ENCODE measurements around the gene CRIM1.

Gene CRIM1

DNA sequence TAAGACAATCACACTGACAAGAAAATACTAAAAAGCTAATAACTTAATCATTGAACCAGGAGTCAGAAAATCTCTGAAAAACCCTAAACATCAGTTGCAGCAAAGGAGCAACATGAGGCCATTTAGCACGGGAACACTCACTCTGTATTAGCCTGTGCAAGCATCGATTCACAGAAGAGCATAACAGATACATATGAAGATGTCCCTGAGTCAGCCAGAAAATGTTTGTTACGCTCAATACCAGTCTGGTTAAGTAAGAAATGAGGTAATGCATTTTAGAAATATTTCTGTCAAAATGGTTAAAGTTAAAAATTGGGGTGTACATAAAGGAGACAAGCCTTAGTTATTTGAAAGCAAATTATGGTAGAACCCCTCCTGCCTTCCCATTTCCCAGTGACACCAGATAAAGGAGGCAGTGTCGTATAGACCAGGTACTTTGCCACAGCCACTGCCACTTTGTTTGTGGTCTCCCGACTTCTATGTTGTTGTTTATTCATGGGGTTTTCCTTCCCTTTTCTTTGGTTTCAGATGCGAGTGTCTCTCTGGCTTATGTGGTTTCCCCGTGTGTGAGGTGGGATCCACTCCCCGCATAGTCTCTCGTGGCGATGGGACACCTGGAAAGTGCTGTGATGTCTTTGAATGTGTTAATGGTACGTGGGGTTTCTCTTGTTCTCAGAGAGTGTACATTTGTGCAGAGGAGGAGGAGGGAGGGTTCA, 108.6 kb downstream of the CRIM1 start:
- Mint-ChIP-seq H3K27ac (no peak overlapping the region), H3K36me3 (no peaks in the 10 kb centered on the region), H3K9me3 (no peaks in the 10 kb centered on the region), H3K27me3 (no peaks in the 10 kb centered on the region), H3K4me1 (no peaks in the 10 kb centered on the region), H3K4me3 (no peak overlapping the region)
- DNase-seq: no peak
- CTCF ChIA-PET: no interaction called here

GRCh38 chr2:36466135-36466534, 110.6 kb downstream of the CRIM1 start:
- Mint-ChIP-seq H3K4me1 (no peaks in the 10 kb centered on the region), H3K4me3 (no peak overlapping the region), H3K9me3 (no peaks in the 10 kb centered on the region), H3K27me3 (no peaks in the 10 kb centered on the region), H3K36me3 (no peaks in the 10 kb centered on the region), H3K27ac (no peak overlapping the region)
- no peak for DNase-seq
- CTCF ChIA-PET: no interaction called here

DNA sequence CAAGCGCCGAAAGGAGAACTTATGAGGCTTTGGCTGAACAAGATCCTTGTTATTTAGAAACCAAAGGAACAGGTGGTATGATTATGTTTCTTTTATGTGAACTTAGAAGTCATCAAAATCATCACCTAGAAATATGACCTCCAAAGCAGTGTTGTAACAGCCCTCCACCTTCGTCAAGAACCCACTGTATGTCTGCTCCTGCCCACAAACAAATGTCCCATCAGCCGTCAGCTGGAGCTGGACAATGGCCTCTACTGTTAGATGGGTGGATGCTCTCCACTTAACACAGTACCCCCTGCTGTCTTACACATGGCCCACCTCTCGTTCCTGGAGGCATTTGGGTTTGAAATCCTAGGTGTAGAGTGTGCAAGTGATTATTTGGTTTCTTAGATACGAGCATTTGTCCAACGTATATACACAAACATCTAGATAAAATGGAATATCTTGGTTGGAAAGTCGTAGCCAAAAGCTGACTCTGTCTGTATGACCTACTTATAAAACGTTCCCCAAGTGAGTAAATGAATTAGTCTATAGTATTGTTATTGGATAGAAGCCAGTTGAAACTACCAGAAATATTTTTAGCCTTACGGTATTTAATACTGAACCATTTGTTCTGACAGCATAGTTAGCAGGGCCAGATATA, 113.0 kb downstream of the CRIM1 start:
- no peak for DNase-seq
- Mint-ChIP-seq H3K4me3 (no peak overlapping the region), H3K27me3 (no peaks in the 10 kb centered on the region), H3K4me1 (no peaks in the 10 kb centered on the region), H3K36me3 (no peaks in the 10 kb centered on the region), H3K27ac (no peak overlapping the region), H3K9me3 (no peaks in the 10 kb centered on the region)
- CTCF ChIA-PET: no interaction called here

GRCh38 chr2:36469106-36469477, 113.5 kb downstream of the CRIM1 start:
- no peak overlapping the region for H3K27ac Mint-ChIP-seq
- CTCF ChIA-PET: no interaction called here
- no peaks in the 10 kb centered on the region for H3K4me1 Mint-ChIP-seq
- no peak for DNase-seq
- H3K9me3 Mint-ChIP-seq: peaks cover 3% of the 10 kb centered on the region
- H3K4me3 Mint-ChIP-seq: no peak overlapping the region
- no peaks in the 10 kb centered on the region for H3K27me3 Mint-ChIP-seq
- no peaks in the 10 kb centered on the region for H3K36me3 Mint-ChIP-seq

DNA sequence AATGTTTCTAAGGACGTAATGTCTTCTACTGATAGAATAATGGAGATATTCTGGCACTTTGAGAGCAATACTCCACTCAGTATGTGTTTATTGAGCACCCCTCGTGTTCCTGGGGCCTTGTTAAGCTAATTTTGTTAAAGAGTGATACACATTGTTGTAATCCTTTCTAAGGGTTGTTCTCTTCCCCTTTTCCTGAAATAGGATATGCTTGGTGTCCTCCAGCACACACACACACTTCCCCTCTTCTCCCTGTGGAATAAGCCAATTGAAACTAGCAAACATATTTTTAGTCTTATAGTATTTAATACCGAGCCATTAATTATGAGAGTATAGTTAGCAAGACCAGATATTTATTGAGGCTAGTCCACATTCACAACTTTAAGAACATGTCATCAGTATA, 114.1 kb downstream of the CRIM1 start:
- Mint-ChIP-seq H3K27me3 (no peaks in the 10 kb centered on the region), H3K36me3 (no peaks in the 10 kb centered on the region), H3K4me3 (no peak overlapping the region), H3K27ac (no peak overlapping the region), H3K4me1 (no peaks in the 10 kb centered on the region), H3K9me3 (peaks cover 5% of the 10 kb centered on the region)
- no peak for DNase-seq
- CTCF ChIA-PET: no interaction called here

- no peaks in the 10 kb centered on the region for H3K36me3 Mint-ChIP-seq
- no peaks in the 10 kb centered on the region for H3K27me3 Mint-ChIP-seq
- no peak overlapping the region for H3K27ac Mint-ChIP-seq
- H3K4me1 Mint-ChIP-seq: no peaks in the 10 kb centered on the region
- CTCF ChIA-PET: no interaction called here
- H3K9me3 Mint-ChIP-seq: peaks cover 28% of the 10 kb centered on the region
- no peak overlapping the region for H3K4me3 Mint-ChIP-seq
- DNase-seq: no peak
Observed at GRCh38 chr2:36473230-36473629, 117.7 kb downstream of the CRIM1 start.

GRCh38 chr2:36476411-36476810, 120.8 kb downstream of the CRIM1 start:
- no peaks in the 10 kb centered on the region for H3K36me3 Mint-ChIP-seq
- H3K4me3 Mint-ChIP-seq: no peak overlapping the region
- no peak for DNase-seq
- no peaks in the 10 kb centered on the region for H3K27me3 Mint-ChIP-seq
- no peaks in the 10 kb centered on the region for H3K4me1 Mint-ChIP-seq
- H3K27ac Mint-ChIP-seq: no peak overlapping the region
- peaks cover 28% of the 10 kb centered on the region for H3K9me3 Mint-ChIP-seq
- CTCF ChIA-PET: no interaction called here

DNA sequence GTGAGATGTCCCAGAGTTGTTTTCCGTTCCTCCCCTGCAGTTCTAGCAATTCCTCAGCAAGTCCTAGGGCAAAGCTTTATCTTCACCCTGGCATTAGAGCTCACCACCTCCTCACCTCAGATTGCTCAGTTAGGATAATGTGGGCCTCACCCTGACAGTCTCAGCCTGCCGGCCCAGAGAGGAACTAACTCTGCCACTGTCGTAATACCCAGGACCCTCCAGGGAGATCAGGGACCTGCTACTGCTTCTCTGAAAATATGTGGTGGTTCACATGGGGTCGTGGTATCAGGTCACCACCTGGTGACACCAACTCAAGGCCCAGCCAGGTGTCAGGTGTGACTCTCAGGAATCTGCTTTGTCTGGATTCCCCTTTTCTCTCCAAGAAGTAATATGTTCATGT, 121.7 kb downstream of the CRIM1 start:
- Mint-ChIP-seq H3K4me3 (no peak overlapping the region), H3K27ac (no peak overlapping the region), H3K36me3 (no peaks in the 10 kb centered on the region), H3K4me1 (no peaks in the 10 kb centered on the region), H3K27me3 (peaks cover 4% of the 10 kb centered on the region), H3K9me3 (peaks cover 28% of the 10 kb centered on the region)
- no peak for DNase-seq
- CTCF ChIA-PET: no interaction called here

DNA sequence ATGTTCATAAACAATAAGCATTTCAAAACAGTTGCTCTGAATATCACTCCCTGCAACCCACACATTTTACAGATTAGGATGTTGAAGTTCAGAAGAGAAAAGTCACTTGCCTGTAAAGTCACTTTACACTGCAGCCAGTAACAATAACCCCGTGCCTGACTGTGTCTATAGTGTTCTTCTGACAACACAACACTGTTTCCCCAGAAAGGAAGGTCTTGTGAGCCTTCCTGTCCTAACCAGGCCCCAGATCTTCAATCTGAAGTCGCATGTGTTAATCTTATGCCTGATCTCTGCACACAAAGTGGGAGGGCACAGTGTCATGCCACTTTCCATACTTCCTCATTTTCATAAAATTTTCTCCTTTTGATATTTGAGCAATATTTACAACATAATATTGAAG, 122.2 kb downstream of the CRIM1 start:
- CTCF ChIA-PET: no interaction called here
- no peak overlapping the region for H3K27ac Mint-ChIP-seq
- peaks cover 28% of the 10 kb centered on the region for H3K9me3 Mint-ChIP-seq
- no peak for DNase-seq
- no peaks in the 10 kb centered on the region for H3K36me3 Mint-ChIP-seq
- no peaks in the 10 kb centered on the region for H3K4me1 Mint-ChIP-seq
- no peak overlapping the region for H3K4me3 Mint-ChIP-seq
- H3K27me3 Mint-ChIP-seq: peaks cover 4% of the 10 kb centered on the region

- Mint-ChIP-seq H3K27me3 (peaks cover 4% of the 10 kb centered on the region), H3K27ac (no peak overlapping the region), H3K4me3 (no peak overlapping the region), H3K9me3 (peaks cover 28% of the 10 kb centered on the region), H3K4me1 (no peaks in the 10 kb centered on the region), H3K36me3 (no peaks in the 10 kb centered on the region)
- CTCF ChIA-PET: no interaction called here
- no peak for DNase-seq
Observed at GRCh38 chr2:36478332-36478738, 122.8 kb downstream of the CRIM1 start.

DNA sequence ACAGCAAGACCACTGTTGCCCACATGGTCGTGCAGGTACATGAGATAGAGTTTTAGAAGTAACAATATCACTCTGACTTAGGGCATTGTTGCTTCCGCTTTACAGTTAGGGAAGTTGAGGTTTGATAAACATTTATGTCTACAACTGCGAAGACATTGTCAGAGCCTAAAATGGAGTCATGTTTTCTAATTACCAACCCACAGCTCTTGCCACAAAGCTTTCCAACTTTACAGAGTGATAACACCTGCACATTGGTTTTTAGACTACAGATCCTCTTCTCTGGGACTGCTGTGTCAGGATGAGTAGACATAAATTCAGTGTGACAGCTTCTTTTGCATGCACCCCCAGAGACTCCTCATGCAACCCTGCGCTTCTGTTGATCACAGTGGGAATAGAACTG, 123.4 kb downstream of the CRIM1 start:
- DNase-seq: no peak
- peaks cover 4% of the 10 kb centered on the region for H3K27me3 Mint-ChIP-seq
- CTCF ChIA-PET: no interaction called here
- H3K36me3 Mint-ChIP-seq: no peaks in the 10 kb centered on the region
- no peak overlapping the region for H3K4me3 Mint-ChIP-seq
- H3K4me1 Mint-ChIP-seq: no peaks in the 10 kb centered on the region
- H3K9me3 Mint-ChIP-seq: peaks cover 26% of the 10 kb centered on the region
- no peak overlapping the region for H3K27ac Mint-ChIP-seq

GRCh38 chr2:36479406-36479805, 123.8 kb downstream of the CRIM1 start:
- DNase-seq: no peak
- Mint-ChIP-seq H3K27ac (no peak overlapping the region), H3K36me3 (no peaks in the 10 kb centered on the region), H3K27me3 (peaks cover 4% of the 10 kb centered on the region), H3K4me1 (no peaks in the 10 kb centered on the region), H3K4me3 (no peak overlapping the region), H3K9me3 (peaks cover 23% of the 10 kb centered on the region)
- CTCF ChIA-PET: no interaction called here

DNA sequence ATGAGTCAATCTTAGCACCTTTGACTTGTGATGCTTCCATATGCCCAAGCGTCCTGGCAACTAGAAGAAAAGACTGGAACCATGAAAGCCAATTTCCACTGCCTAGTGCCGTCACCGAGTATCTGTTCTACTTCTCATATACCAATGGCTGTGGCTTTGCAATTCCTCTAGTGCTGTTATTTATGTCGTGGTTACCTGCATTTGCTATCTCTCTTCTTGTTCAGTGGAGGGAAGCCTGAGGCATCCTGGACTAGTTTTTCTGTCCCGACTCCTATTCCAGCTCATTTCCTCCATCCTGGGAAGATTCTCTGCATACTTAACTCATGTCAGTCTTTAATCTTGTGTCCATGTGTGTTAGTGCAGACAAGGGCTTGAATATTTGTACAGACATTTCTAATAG, 124.5 kb downstream of the CRIM1 start:
- peaks cover 20% of the 10 kb centered on the region for H3K9me3 Mint-ChIP-seq
- no peaks in the 10 kb centered on the region for H3K4me1 Mint-ChIP-seq
- H3K27ac Mint-ChIP-seq: no peak overlapping the region
- peaks cover 4% of the 10 kb centered on the region for H3K27me3 Mint-ChIP-seq
- CTCF ChIA-PET: no interaction called here
- DNase-seq: no peak
- H3K36me3 Mint-ChIP-seq: no peaks in the 10 kb centered on the region
- H3K4me3 Mint-ChIP-seq: no peak overlapping the region

- Mint-ChIP-seq H3K27me3 (peaks cover 4% of the 10 kb centered on the region), H3K36me3 (no peaks in the 10 kb centered on the region), H3K9me3 (peaks cover 14% of the 10 kb centered on the region), H3K4me1 (no peaks in the 10 kb centered on the region), H3K27ac (no peak overlapping the region), H3K4me3 (no peak overlapping the region)
- CTCF ChIA-PET: no interaction called here
- no peak for DNase-seq
Observed at GRCh38 chr2:36480636-36481035, 125.1 kb downstream of the CRIM1 start.

DNA sequence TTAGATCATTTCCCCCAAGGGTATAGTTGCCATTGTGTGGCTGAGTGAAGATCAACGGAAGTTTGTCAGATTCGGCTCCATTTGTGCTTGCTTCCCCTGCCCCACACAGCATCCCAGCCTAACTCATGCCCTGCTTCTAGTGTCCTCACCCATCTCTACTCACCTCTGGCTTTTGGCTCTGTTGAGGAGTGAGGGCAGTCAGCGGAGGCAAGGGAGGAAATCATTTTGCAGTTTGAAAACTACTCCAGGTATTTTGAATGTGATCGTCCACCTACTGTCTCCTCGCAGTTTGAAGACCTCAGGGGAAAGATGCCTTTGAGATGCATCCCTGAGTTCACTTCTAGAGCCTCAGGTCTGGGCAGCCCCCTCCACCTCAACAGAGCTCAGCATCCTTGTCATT, 126.1 kb downstream of the CRIM1 start:
- H3K27ac Mint-ChIP-seq: no peak overlapping the region
- DNase-seq: no peak
- H3K36me3 Mint-ChIP-seq: no peaks in the 10 kb centered on the region
- no peak overlapping the region for H3K4me3 Mint-ChIP-seq
- peaks cover 6% of the 10 kb centered on the region for H3K9me3 Mint-ChIP-seq
- CTCF ChIA-PET: no interaction called here
- H3K27me3 Mint-ChIP-seq: peaks cover 4% of the 10 kb centered on the region
- H3K4me1 Mint-ChIP-seq: no peaks in the 10 kb centered on the region
